OCI-LY1 (cell line): ENCODE results near the gene ASH1L.
"Not testable (repeated sequence)": the region's sequence is repeated elsewhere in the genome, so short reads cannot be mapped to it uniquely, and the experiment has no call there.

ENCODE experiments used
- H2AFZ ChIP-seq: fragments of 200-600 bp; sonication (generic), shearing (Covaris generic); 2 replicates; pipeline ENCODE4 v1.6.0; 2014; ENCODE audit warnings: antibody characterized with exemption, mild to moderate bottlenecking, low read length
- H3F3A ChIP-seq: fragments of 200-600 bp; sonication (generic), shearing (Covaris generic); 2 replicates; pipeline ENCODE4 v1.6.0; 2014; ENCODE audit warnings: mild to moderate bottlenecking, antibody characterized with exemption, low read length, moderate library complexity; ENCODE audit not compliant: insufficient read depth
- H3K27ac ChIP-seq: fragments of 200-600 bp; sonication (generic); 2 replicates; pipeline ENCODE4 v1.5.1; 2014; ENCODE audit warnings: low read length, mixed run types, mild to moderate bottlenecking, low read depth; ENCODE audit not compliant: poor library complexity, severe bottlenecking
- H3K27me3 ChIP-seq: fragments of 200-600 bp; sonication (generic); 2 replicates; pipeline ENCODE4 v1.6.0; 2014; ENCODE audit warnings: antibody characterized with exemption, mild to moderate bottlenecking, low read length, moderate library complexity; ENCODE audit not compliant: insufficient read depth
- H3K36me3 ChIP-seq: fragments of 200-600 bp; sonication (generic); 2 replicates; pipeline ENCODE4 v1.6.1; 2014; ENCODE audit warnings: mild to moderate bottlenecking, antibody characterized with exemption, low read length, moderate library complexity, mixed read lengths; ENCODE audit not compliant: insufficient read depth
- H3K4me1 ChIP-seq: fragments of 200-600 bp; sonication (generic); 2 replicates; pipeline ENCODE4 v1.5.1; 2014; ENCODE audit warnings: mild to moderate bottlenecking, low read length, moderate library complexity; ENCODE audit not compliant: insufficient read depth, severe bottlenecking
- H3K4me2 ChIP-seq: fragments of 200-600 bp; sonication (generic), shearing (Covaris generic); 2 replicates; pipeline ENCODE4 v1.6.1; 2014; ENCODE audit warnings: low read length
- H3K4me3 ChIP-seq: fragments of 200-600 bp; sonication (generic); 2 replicates; pipeline ENCODE4 v1.5.1; 2014; ENCODE audit warnings: low read length, low read depth, mild to moderate bottlenecking, mixed read lengths; ENCODE audit not compliant: poor library complexity, severe bottlenecking
- H3K79me2 ChIP-seq: fragments of 200-600 bp; shearing (Covaris generic); 2 replicates; pipeline ENCODE4 v1.6.1; 2016; ENCODE audit warnings: mixed run types, low read length, mixed read lengths; ENCODE audit not compliant: insufficient read depth
- H3K9ac ChIP-seq: fragments of 200-600 bp; sonication (generic), shearing (Covaris generic); 2 replicates; pipeline ENCODE4 v1.6.1; 2014; ENCODE audit warnings: mild to moderate bottlenecking, low read length, mixed read lengths
- H3K9me2 ChIP-seq: fragments of 200-600 bp; sonication (generic), shearing (Covaris generic); 2 replicates; pipeline ENCODE4 v1.6.1; 2014; ENCODE audit warnings: low read depth, mild to moderate bottlenecking, low read length, mixed read lengths
- H3K9me3 ChIP-seq: fragments of 200-600 bp; shearing (Covaris generic); 2 replicates; pipeline ENCODE4 v1.6.1; 2014; ENCODE audit warnings: low read length, mixed read lengths
- H4K20me1 ChIP-seq: fragments of 200-600 bp; sonication (generic), shearing (Covaris generic); 2 replicates; pipeline ENCODE4 v1.6.0; 2016; ENCODE audit warnings: mild to moderate bottlenecking, low read length; ENCODE audit not compliant: insufficient read depth
- CTCF ChIP-seq: fragments of 200-600 bp; sonication (generic), shearing (Covaris generic); IDR thresholded peaks from 2 replicates; pipeline ENCODE4 v1.5.1; 2017; ENCODE audit warnings: mild to moderate bottlenecking, antibody characterized with exemption, low read length, moderate library complexity, mixed read lengths
- EZH2 ChIP-seq: fragments of 200-600 bp; sonication (generic), shearing (Covaris generic); IDR thresholded peaks from 2 replicates; pipeline ENCODE4 v1.8.0; 2017; ENCODE audit warnings: borderline replicate concordance, mixed run types, mild to moderate bottlenecking, antibody characterized with exemption, low read length, moderate library complexity, mixed read lengths

The ASH1L gene

DNA sequence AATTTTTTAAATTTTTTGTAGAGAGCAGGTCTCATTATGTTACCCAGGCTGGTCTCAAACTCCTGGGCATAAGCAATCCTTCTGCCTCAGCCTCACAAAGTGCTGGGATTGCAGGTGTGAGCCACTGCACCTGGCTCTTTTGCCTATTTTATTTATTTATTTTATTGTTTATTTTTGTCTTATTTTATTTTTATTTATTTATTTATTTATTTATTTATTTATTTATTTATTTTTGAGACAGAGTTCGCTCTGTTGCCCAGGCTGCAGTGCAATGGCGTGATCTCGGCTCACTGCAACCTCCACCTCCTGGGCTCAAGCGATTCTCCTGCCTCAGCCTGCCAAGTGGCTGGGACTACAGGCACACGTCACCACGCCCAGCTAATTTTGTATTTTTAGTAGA is 13.0 kb upstream of the ASH1L start:
- peaks cover 17% of the 10 kb centered on the region for H3K36me3 ChIP-seq
- H3K4me1 ChIP-seq, H2AFZ ChIP-seq, H3K4me2 ChIP-seq, H3K9ac ChIP-seq, H3K9me3 ChIP-seq, H3K27me3 ChIP-seq, H4K20me1 ChIP-seq, H3K4me3 ChIP-seq, H3K9me2 ChIP-seq, H3F3A ChIP-seq, H3K27ac ChIP-seq: not testable (repeated sequence)
- H3K79me2 ChIP-seq, result peaks cover 16% of the 10 kb centered on the region

DNA sequence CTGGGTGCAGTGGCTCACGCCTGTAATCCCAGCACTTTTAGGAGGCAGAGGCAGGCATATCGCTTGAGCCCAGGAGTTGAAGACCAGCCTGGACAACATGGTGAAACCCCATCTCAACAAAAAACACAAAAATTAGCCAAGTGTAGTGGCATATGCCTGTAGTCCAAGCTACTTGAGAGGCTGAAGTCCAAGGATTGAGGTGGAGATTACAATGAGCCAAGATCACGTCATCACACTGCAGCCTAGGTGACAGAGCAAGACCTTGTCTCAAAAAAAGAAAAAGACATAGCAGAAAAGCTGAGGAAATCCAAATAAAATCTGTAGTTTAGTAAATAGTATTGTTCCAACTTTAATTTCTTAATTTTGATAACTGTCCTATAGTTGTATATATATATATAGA is 11.5 kb upstream of the ASH1L start:
- Histone ChIP-seq H3F3A (no peaks in the 10 kb centered on the region), H3K4me1 (no peaks in the 10 kb centered on the region), H2AFZ (no peak overlapping the region), H3K9me2 (no peaks in the 10 kb centered on the region), H3K9me3 (no peaks in the 10 kb centered on the region), H3K36me3 (peaks cover 29% of the 10 kb centered on the region), H3K4me2 (no peak overlapping the region), H4K20me1 (no peaks in the 10 kb centered on the region), H3K27me3 (no peaks in the 10 kb centered on the region), H3K4me3 (no peak overlapping the region), H3K27ac (no peak overlapping the region), H3K79me2 (peaks cover 28% of the 10 kb centered on the region), H3K9ac (no peak overlapping the region)
- TF ChIP-seq EZH2, result no peak

GRCh38 chr1:155570593-155570990 is 8.0 kb upstream of the ASH1L start:
- no peaks in the 10 kb centered on the region for H3K9me2 ChIP-seq
- no peaks in the 10 kb centered on the region for H3K27me3 ChIP-seq
- H3K4me3 ChIP-seq, result no peak overlapping the region
- no peaks in the 10 kb centered on the region for H3F3A ChIP-seq
- no peak overlapping the region for H3K27ac ChIP-seq
- no peaks in the 10 kb centered on the region for H4K20me1 ChIP-seq
- H3K9ac ChIP-seq, result no peak overlapping the region
- peaks cover 51% of the 10 kb centered on the region for H3K79me2 ChIP-seq
- H3K4me2 ChIP-seq, result no peak overlapping the region
- TF ChIP-seq CTCF (no peak), EZH2 (no peak)
- H3K9me3 ChIP-seq, result no peaks in the 10 kb centered on the region
- peaks cover 2% of the 10 kb centered on the region for H3K4me1 ChIP-seq
- H3K36me3 ChIP-seq, result peaks cover 53% of the 10 kb centered on the region
- no peak overlapping the region for H2AFZ ChIP-seq

DNA sequence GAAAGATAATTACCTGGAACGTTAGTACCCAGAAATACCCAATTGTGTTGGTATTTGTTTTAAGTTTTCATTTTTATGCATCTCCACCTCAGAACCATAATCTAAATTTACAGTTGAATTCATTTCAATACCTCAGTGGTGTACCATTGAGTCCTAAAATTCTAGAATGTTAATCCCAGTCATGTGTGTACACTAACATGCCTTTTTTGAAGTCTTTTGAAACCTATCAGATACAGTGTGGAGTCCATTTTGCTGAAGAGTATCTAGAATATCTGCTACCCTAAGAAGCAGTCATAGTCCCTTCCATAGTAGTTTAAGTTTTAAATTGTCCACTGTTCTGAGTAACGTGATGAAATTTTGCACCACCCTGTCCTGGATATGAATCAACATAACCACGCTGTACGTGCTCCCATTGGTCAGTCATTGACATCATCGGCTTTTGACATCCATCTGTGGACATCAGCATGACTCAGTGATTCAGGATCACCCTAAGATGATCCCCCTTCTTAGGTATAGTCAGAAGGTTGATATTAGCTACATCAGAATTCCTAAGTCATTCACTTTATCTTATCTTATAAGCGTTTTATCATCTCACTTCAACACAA is 7.5 kb upstream of the ASH1L start:
- peaks cover 56% of the 10 kb centered on the region for H3K36me3 ChIP-seq
- no peaks in the 10 kb centered on the region for H3F3A ChIP-seq
- no peak for TF ChIP-seq CTCF
- H4K20me1 ChIP-seq, result no peaks in the 10 kb centered on the region
- no peaks in the 10 kb centered on the region for H3K9me3 ChIP-seq
- no peaks in the 10 kb centered on the region for H3K27me3 ChIP-seq
- peaks cover 7% of the 10 kb centered on the region for H3K4me1 ChIP-seq
- no peak overlapping the region for H3K4me2 ChIP-seq
- no peaks in the 10 kb centered on the region for H3K9me2 ChIP-seq
- no peak overlapping the region for H2AFZ ChIP-seq
- H3K9ac ChIP-seq, result no peak overlapping the region
- H3K79me2 ChIP-seq, result peaks cover 56% of the 10 kb centered on the region
- no peak overlapping the region for H3K27ac ChIP-seq
- no peak overlapping the region for H3K4me3 ChIP-seq

- not testable (repeated sequence) for H3K27me3 ChIP-seq, H3K9me3 ChIP-seq, H3K9me2 ChIP-seq, H3F3A ChIP-seq, H2AFZ ChIP-seq, H4K20me1 ChIP-seq
- Histone ChIP-seq H3K9ac (peak overlapping the region; percentile 100), H3K4me3 (peak overlapping the region; percentile 68), H3K36me3 (peaks cover 28% of the 10 kb centered on the region; the same call in 1 of the 2 replicates), H3K27ac (peak overlapping the region; percentile 92), H3K79me2 (peaks cover 70% of the 10 kb centered on the region), H3K4me2 (peak overlapping the region; percentile 90), H3K4me1 (peaks cover 38% of the 10 kb centered on the region)
These were observed 897 bp upstream of the ASH1L start for GRCh38 chr1:155563377-155564022.
